Suppressor macrophage treated with lipopolysaccharide for 1 hour (primary cell): ENCODE data around the gene HCN4.
A peak's percentile ranks its signal among the peaks of the same experiment; 100 is the strongest.

Experiments used
- DNase-seq, 3 donors: peaks; one replicate each; pipeline ENCODE4 v3.0.0-alpha.2; 2020 to 2022

Gene HCN4

GRCh38 chr15:73291441-73291840 lies 77.3 kb downstream of the HCN4 start:
- no peak for DNase-seq

- DNase-seq = peak; percentile 54 to 71 (median 64)
Observed at GRCh38 chr15:73287019-73287418, 81.7 kb downstream of the HCN4 start.

- no peak for DNase-seq
Observed at GRCh38 chr15:73286311-73286710, 82.4 kb downstream of the HCN4 start.

- peak; percentile 32 to 66 (median 57) for DNase-seq
Observed at GRCh38 chr15:73284090-73284716, 84.6 kb downstream of the HCN4 start.

- DNase-seq = no peak
Observed at GRCh38 chr15:73283366-73283962, 85.3 kb downstream of the HCN4 start.

GRCh38 chr15:73282567-73283365 lies 86.0 kb downstream of the HCN4 start:
- DNase-seq = no peak

GRCh38 chr15:73275862-73276261 lies 92.9 kb downstream of the HCN4 start:
- DNase-seq = no peak

- DNase-seq = peak; percentile 63 to 74 (median 71)
Observed at GRCh38 chr15:73273181-73274002, 95.4 kb downstream of the HCN4 start.

GRCh38 chr15:73270366-73271097 lies 98.2 kb downstream of the HCN4 start:
- DNase-seq = no peak
